Ovary (tissue), 3 donors: Measurements from ENCODE around the gene PLPP7.

Experiments
- EP300 ChIP-seq: sonication (generic); formaldehyde crosslinking; IDR thresholded peaks from one replicate; pipeline ENCODE4 v1.6.1; 2017; ENCODE audit warnings: antibody characterized with exemption
- POLR2A ChIP-seq: fragments of 450-650 bp; IDR thresholded peaks from one replicate; pipeline ENCODE4 v1.6.1; 2017; ENCODE audit warnings: antibody characterized with exemption, mild to moderate bottlenecking, moderate library complexity
- TF ChIP-seq, protein P1 (sequence below), 3 donors: fragments of 450-650 bp in 2 of 3; fragments of 200-600 bp in 1 of 3; IDR thresholded peaks; one replicate each; pipeline versions ENCODE4 v1.5.1 to v1.8.0; 2016 to 2022; ENCODE audit warnings: antibody characterized with exemption in 3 of 3, mild to moderate bottlenecking in 1 of 3
- donor health status: DM: no; HTN: no; CAD: no.

DNA sequence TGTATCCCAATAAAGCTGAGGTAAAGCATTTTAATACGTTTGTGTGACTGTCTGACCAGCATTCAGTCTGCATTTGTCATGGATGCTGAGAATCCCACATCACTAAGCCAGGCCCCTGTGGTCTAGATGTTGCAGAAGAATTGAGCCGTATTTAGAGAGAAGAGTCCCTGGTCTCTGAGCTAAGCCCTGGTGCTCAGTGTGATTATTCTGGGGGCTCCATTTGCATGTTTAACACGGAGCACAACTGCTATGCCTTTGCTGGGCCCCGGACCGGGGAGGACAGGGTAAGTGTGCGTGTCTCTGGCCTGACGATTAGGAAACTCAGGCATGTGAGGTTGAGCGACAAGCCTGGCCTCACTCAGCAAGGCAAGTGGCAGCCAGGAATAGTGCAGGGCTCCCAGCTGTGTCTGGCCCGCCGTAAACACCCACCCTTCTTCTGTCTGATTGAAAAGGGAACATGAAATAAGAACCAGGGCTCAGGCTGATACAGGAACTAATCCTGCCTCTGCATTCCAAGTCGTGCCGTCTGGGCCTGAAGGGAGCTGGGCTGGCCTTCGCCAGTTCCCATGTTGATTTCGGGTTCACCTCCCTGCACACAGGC, 35.5 kb upstream of the PLPP7 start:
- TF ChIP-seq, protein P1, sequence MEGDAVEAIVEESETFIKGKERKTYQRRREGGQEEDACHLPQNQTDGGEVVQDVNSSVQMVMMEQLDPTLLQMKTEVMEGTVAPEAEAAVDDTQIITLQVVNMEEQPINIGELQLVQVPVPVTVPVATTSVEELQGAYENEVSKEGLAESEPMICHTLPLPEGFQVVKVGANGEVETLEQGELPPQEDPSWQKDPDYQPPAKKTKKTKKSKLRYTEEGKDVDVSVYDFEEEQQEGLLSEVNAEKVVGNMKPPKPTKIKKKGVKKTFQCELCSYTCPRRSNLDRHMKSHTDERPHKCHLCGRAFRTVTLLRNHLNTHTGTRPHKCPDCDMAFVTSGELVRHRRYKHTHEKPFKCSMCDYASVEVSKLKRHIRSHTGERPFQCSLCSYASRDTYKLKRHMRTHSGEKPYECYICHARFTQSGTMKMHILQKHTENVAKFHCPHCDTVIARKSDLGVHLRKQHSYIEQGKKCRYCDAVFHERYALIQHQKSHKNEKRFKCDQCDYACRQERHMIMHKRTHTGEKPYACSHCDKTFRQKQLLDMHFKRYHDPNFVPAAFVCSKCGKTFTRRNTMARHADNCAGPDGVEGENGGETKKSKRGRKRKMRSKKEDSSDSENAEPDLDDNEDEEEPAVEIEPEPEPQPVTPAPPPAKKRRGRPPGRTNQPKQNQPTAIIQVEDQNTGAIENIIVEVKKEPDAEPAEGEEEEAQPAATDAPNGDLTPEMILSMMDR (IDR thresholded peaks at IDR 0.05), result no peak
- TF ChIP-seq POLR2A, result no peak
- no peak for TF ChIP-seq EP300
